GM21367 (cell line): ENCODE data around the gene USP36.

ENCODE experiments used
- ATAC-seq: cut with Tn5 transposase; IDR thresholded peaks from one replicate; pipeline ENCODE4 v1.9.1; 2021; ENCODE audit not compliant: unreplicated experiment

USP36 gene

DNA sequence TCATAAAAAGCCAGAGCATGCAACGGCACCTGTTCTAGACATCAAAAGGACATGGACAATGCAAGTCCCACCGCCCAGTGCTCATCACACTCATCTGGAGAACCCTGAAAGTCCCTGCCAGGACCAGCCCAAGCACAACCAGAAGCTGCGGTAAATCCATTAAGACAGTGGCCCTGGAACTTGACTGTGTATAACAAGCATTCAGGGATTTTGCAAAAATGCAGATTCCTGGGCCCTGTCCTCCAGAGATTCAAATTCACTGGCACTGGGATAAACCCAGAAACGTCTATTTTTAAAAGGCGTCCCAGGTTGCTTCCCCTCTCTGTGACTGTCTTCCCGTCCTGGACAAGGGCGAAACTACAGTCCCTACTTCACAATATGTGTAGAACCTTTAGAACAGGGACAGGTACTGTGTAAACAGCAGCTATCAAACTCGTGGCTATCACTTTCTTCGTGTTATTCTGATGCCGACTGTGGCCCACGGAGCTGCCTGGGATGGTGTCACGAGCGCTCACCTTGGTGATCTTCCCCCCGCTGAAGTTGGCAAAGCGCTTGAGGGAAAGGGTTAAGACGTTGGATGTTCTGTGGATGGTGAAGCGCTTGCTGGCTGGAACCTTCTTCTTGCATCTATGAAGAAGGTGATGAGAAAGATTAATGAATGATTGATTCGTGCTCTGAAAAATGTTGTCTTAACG, 22.3 kb downstream of the USP36 start:
- no peak for ATAC-seq

DNA sequence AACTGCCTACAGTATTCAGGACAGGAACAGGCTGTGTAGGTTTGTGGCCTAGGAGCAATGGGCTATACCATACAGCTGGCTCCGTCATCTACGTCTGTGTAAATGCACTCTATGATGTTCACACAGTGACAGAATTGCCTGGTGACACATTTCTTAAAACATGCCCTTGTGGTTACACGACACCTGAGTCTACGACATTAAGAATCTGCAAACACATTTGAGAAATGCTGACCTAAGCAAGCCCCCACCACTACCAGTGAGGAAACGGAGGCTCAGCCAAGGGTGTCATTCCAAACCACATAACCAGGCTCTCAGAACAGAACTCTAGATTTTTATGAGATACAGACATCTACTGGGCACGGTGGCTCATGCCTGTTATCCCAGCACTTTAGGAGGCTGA, 23.5 kb downstream of the USP36 start:
- ATAC-seq = no peak

DNA sequence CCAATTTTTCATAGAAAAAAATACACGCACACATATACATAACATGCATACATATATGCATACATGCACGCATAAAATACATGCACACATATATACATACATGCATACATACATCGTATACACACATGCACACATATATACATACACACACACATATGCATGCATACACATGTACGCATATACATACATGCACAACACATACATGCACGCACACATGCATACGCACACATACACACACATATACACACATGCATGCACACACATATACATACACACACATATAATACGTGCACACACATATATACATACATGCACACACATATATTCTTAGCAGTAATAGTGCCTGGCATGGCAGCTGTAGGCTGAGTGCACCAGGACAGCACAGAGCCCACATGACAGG, 24.9 kb downstream of the USP36 start:
- ATAC-seq = no peak

DNA sequence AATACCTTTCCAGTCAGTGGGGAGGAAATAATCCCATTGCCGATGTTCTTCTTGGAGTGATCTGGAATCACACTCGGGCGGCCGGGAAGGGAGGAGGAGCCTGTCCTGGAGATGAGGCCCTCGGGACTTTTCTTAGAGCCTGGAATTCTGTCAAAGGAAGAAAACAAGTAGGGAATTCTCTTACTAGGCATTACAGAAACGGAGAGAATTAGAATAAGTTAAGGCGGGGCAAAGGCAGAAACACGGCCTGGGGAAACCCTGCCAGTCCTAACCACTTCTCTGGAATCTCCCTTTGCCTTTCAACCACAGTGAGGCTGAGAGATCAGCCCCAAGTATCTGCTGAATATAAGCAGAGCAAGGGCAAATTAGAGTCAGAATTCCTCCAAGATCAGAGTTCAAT, 27.8 kb downstream of the USP36 start:
- no peak for ATAC-seq

DNA sequence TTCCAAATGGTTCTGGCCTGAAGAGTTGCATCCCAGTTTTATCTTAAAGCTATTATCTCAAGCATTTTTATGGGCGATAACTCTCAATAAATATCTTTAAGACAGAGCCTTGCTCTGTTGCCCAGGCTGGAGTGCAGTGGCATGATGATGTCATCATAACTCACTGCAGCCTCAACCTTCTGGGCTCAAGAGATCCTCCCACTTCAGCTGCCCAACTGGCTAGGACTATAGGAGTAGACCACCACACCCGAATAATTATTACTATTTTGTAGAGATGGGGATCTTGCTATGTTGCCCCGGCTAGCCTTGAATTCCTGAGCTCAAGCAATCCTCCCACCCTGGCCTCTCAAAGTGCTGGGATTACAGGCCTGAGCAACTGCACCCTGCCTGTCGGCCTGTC, 32.5 kb downstream of the USP36 start:
- ATAC-seq = no peak

DNA sequence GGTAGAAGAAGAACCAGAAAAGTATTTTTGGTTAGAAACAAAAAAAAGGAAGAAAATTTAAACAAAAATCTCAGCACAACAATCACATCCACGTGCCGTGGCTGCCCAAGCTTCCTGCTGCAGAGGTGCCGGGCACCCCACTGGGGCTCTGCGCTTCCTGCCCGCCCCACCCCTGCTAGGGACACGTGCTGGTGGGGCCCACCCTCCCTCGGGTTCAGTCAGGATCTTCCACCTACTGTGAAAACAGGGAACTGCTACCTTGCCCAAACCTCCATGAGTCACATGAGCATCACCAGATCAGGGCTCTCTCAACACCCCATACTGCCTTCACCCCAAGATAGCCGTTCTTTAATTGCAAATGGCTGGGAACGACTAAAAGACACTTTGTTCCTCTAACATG, 34.2 kb downstream of the USP36 start:
- ATAC-seq = no peak

DNA sequence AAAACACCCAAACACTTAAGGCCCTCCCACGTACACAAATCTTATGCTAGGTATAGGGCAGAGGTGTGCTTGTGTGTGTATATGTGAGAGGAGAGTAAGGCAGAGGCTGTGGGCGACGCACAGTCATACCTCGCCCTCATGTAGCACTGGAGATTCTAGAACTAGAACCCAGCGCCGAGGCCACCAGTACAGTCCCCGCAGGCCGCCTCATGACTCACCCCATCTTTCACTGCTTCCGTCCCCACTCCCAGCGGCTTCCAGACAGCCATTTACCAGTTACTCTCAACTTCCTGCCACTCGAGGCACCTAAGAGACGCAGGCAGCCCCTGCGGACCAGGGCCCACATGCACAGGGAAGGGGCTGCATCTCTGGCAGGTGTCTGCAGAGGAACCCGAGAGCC, 35.3 kb downstream of the USP36 start:
- ATAC-seq = no peak

DNA sequence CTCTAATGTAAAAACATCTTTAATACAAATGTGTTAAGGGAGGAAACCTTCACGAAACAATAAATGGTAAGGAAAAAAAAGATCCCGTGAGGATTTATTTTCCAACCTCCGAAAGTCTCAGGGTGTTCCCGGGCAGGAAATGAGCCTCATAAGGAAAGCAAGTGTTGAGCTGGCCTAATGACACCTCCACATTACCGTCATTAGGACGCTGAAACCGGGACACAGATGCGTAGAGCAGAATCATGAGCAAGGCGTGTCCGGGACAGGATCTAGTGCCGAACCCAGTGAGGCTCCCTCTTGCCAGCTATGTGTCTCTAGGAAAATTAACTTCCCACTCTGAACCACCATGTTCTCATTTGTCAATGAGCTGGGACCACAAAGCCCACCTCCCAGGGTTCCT, 35.8 kb downstream of the USP36 start:
- ATAC-seq = no peak

DNA sequence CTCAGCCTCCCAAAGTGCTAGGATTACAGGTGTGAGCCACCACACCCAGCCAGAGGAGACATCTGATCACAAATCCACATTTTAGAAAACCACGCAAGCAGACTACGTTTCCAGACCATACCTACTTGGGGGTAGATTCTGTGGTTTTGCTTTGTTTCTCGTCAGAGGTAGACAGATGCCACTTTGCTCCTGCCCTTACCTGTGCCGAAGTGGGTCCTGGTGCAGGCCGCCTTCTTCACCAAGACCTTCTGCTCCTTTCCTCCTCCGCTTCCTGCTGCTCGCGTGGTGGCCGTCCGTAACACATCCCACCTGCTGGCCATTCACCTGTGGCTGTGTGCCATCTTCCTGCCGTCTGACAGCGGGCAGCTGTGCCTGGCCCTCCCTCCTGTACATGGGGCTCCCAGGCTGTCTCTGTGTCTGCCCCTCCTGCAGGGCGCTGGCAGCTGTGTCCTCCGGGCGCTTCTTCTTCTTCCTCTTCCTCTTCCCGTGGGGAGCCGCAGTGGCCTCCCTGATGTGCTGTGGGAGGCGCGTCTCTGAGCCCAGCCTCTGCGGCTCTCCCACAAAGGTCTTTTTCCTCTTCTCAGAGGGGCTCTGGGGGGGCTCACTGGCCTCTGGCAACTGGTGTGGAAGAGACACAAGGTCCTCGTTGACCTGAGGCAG, 37.3 kb downstream of the USP36 start:
- no peak for ATAC-seq

DNA sequence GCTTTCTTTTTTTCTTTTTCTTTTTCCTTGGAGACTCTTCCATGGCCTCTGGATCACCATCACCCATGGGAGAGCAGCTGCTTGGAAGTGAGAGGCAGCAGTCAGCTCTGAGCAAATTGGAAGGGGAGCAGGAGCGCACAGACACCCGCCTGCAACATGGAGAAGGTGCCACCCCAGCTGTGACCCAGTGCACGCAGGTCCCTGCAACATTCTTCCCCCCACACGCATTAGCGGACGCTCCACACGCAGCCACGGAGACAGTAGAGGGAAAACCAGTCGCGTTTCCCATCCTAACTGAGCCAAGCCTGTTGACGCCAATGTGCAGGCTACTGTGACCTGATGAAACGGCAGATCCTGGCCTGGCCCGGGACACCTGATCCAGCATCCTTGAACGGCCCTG, 38.2 kb downstream of the USP36 start:
- ATAC-seq = no peak

DNA sequence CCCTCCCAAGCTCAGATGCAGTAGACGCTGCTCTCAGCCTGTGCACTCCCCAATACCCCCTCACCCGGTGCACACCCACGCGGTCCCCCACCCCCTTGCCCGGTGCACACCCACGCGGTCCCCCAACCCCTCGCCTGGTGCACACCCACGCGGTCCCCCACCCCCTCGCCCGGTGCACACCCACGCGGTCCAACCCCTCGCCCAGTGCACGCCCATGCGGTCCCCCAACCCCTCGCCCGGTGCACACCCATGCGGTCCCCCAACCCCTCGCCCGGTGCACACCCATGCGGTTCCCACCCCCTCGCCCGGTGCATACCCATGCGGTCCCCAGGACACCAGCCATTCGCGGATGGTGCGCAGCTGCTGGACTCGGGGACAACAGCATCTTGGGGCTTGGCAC, 38.6 kb downstream of the USP36 start:
- no peak for ATAC-seq

DNA sequence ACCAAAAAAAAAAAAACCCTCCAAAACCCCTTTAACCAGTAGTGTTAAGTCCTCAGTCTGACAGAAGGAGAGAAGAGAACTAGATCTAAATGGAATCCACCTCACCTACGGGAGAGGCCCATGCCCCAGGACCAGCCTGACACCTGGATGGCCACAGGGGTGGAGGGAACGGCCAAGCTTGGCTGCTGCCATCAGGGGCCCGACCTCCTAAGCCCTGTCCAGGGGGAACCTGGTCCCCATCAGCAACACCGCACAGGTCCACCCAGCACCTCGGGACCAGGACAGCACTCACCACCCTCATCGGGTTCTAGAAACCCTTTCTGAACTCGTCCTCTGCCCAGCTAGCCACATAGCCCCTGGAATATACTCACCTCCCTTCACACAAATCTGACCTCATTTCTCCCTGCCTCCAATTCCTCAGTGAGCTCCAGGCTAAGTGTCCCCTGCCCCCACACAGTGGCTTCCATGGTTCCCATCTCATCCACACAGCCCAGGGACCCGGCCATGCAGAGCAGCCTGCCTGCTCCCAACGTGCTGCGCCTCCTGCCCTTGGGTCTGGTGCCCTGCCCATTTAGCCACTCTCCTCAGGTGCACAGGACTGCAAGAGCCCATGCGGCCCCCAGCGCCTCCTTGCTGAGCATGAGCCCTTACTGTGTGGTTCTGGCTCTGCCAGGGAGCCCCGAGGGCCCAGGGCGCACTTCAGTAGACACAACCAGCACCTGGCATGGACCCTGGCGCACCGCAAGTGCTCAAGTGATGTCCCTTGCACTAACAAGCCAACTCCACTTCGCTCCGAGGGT, 40.3 kb downstream of the USP36 start:
- ATAC-seq = no peak

DNA sequence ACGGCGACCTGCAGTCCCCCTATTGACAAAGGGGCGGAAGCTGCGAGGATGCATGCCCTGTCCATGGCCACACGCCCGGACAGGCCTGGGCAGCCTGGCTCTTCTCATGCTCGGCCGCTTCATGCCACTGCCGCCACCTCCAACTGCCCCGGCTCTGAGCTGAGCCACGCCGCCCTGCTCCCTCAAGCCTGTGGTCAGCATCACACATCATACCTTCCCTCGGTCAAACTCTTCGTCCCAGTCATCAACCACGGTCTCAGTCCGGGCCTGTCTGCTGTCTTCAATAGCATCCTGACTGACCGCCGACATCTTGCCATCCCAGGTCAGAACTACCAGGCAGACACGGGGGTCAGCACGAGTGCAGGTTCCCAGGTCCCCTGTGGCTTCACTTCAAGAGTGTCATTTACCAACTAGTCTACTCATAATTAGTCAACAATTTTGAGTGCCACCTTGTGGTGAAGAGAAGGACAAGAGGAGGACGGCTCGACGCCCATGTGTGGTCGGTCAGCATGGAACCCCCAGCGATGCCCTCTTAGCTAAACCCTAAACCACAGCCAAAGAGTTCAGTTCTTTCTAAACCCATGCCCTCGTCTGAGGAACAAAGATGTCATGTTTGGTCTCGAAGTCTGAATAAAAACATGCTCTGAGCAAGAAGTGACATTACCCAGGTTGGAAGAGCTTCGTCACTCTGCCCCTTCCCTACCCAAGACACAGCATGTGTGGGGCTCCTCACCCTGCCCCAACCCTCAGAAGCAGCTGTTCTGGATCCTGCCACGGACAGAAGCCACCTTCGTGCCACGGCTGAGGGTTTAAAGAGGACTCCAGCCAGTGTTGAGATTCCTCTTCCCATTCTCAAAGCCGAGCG, 41.7 kb downstream of the USP36 start:
- no peak for ATAC-seq

DNA sequence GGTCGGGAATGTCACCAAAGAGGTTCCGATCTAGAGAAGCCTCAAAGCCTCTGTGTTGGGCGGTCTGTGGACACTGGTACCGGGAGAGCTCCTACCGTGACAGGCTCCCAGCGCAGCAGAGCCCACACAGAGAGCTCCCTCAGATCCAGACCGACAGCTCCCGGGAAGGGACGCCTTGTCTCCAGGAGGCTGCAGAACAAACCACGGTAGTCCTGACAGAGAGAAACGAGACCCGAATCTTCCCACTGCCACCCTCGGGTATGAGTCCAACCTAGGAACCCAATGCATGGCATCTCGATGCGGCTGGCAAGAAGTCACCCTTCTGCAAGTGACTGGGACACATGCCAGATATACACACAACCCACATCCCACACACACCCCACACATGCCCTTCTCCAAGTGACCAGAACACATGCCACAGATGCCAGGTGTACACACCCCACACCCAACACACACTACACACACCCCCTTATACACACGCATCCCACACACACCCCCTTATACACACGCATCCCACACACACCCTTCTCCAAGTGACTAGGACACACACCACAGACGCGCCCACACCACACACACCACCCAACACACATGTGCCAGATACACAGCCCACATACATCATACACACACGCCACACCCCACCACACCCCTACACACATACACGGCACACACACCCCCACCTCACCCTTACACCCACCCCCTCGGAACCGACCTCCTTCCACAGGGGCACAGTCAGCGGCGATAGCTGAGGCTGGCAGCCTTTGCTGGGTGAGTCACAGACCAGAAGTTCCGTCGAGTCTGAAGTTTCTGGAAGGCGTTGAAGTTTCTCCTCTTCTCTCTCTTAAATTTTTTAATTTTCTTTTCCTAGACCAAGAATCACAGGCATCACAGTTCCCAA, 42.7 kb downstream of the USP36 start:
- no peak for ATAC-seq

DNA sequence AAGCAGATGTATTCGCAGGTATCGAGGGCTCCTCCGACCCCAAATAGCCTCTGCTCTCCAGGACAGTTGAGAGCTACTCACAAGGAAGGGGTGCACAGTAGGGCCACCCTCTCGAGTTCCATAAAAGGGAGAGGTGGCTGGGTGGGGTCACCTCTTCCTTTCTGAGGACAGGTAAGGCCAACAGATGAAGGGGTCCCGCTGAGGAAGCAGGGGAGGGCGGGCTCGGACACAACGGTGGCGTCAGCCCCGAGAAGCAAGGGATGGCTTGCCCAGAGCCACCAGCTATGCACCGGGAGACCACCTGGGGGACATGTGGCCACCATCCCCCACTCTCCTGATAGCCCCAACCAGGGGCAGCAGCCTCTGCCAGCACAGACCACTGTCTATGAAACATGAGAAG, 43.4 kb downstream of the USP36 start:
- ATAC-seq = no peak

DNA sequence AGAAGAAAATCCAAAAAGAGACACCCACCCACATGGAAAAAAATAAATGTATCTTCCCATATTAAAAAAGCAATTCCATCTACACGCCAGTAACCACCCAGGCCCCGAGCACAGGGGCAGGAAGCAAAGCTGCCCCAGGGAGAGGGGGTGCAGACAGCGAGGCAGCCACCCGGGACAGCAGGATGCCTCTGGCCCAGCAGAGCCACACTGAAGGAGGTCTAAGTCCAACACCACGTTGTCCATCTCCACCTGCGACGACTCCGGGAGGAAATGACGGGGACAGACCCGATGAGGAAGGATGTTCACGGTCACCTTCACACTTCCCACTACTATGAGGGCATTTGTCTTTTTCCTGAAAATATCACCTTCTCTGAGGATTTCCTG, 44.1 kb downstream of the USP36 start:
- ATAC-seq = no peak

DNA sequence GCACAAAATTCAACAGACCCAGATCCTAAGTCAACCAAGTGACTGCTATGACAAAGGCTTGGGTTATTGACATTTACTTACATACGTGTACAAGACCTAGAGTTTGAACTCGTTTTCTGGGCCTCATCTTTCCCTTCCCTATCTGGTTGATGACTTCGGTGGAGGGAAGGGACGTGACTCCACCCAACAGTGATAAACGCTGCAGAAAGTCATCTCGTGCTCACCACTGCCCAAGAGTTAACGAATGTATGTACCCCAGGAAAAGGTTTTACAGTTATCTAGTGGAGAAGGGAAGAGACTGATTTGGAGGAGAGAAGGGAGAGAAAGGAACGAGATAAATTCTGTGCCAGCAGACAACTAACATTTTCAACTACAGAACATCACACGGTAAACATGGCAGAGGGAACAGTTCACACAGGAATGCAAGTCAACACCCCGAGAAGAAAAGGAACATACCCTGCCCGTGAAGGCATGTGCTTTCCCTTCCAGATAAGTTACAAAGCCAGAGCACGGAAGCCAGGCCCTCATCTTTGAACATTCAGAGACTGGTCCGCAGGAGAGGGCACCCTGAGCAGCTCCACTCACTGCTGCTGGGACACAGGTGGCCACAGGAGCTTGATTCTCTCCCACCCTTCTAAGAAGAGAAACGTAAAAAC, 44.6 kb downstream of the USP36 start:
- ATAC-seq = no peak

DNA sequence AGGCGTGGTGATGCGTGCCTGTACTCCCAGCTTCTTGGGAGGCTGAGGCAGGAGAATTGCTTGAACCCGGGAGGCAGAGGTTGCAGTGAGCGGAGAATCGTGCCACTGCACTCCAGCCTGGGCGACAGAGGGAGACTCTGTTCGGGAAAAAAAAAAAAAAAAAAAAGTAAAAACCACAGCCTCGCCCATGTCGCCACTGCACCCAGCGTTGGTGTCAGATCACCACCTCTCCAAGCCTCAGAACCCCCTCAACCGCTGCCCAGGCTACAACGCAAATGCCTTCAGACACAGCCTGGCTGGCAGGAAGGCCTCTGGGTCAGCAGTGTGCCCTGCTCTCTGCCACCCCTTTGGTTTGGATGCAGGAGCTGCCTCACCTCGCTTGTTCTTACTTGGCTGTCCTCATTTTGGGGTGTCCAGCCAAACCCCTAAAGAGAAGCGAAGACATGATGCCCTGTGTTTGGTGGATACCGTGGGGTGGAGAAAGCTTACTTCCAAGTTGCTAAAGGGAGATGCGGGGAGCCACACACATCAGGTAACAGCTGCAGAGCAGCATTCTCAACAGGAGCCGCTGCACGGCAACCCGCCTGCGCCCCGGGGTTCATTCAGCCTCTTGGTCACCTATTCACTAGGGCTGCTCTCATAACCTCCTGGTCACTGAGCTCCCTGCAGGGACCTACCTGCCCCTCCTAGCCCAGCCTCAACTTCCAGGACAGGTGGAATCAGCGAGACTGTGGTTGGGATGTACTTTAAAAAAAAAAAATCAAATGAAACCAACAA, 45.6 kb downstream of the USP36 start:
- no peak for ATAC-seq

DNA sequence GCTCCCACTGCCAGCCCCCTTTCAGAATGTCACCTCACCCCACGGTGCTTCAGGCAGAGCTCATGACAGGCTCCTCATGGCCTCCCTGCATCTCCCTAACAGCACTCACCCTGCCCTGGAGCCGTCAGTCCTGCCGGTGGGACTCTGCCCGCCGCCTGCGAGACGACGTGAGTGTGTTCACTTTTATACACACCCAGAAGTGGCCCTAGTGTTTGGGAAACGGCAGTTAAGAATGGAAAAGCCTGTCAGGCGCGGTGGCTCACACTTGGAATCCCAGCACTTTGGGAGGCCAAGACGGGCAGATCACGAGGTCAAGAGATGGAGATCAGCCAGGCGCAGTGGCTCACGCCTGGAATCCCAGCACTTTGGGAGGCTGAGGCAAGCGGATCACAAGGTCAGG, 46.2 kb downstream of the USP36 start:
- no peak for ATAC-seq
